Measurements from ENCODE around the gene SLC6A5. TPM values are rescaled to one million over a fixed set of nuclear protein-coding genes. Genes with fewer than 3 reads are reported as not detected.

The SLC6A5 gene
- total RNA-seq, 1 donor from 2014 or later, result not detected

GRCh38 chr11:20654038-20654437 lies 54.6 kb downstream of the SLC6A5 start:
- H3K36me3 ChIP-seq, result no peaks in the 10 kb centered on the region
- no peak for DNase-seq (ENCODE audit: low spot score in 2 of 2)
- H3K27me3 ChIP-seq, result no peaks in the 10 kb centered on the region
- no peak for TF ChIP-seq CTCF (IDR thresholded peaks at IDR 0.05)
- intact Hi-C loops (cut with DNase I), result no loop called here
- no peaks in the 10 kb centered on the region for H3K4me1 ChIP-seq
- no peak overlapping the region for H3K27ac ChIP-seq
- no peak overlapping the region for H3K4me3 ChIP-seq
- H3K9me3 ChIP-seq, result no peaks in the 10 kb centered on the region

GRCh38 chr11:20656901-20657300 lies 57.5 kb downstream of the SLC6A5 start:
- no peak for TF ChIP-seq CTCF (IDR thresholded peaks at IDR 0.05)
- no peaks in the 10 kb centered on the region for H3K4me1 ChIP-seq
- no peaks in the 10 kb centered on the region for H3K36me3 ChIP-seq
- no peak for DNase-seq (ENCODE audit: low spot score in 2 of 2)
- intact Hi-C loops (cut with DNase I), result no loop called here
- no peak overlapping the region for H3K4me3 ChIP-seq
- H3K27ac ChIP-seq, result no peak overlapping the region
- H3K27me3 ChIP-seq, result no peaks in the 10 kb centered on the region
- H3K9me3 ChIP-seq, result no peaks in the 10 kb centered on the region

GRCh38 chr11:20658135-20658534 lies 58.7 kb downstream of the SLC6A5 start:
- Histone ChIP-seq H3K4me3 (no peak overlapping the region), H3K9me3 (no peaks in the 10 kb centered on the region), H3K36me3 (no peaks in the 10 kb centered on the region), H3K27me3 (no peaks in the 10 kb centered on the region), H3K4me1 (no peaks in the 10 kb centered on the region), H3K27ac (no peak overlapping the region)
- no peak for TF ChIP-seq CTCF (IDR thresholded peaks at IDR 0.05)
- DNase-seq (ENCODE audit: low spot score in 2 of 2), result no peak
- intact Hi-C loops (cut with DNase I), result no loop called here

GRCh38 chr11:20661445-20661844 lies 62.0 kb downstream of the SLC6A5 start:
- Histone ChIP-seq H3K27me3 (no peaks in the 10 kb centered on the region), H3K9me3 (no peaks in the 10 kb centered on the region), H3K27ac (no peak overlapping the region), H3K4me3 (no peak overlapping the region), H3K36me3 (no peaks in the 10 kb centered on the region), H3K4me1 (no peaks in the 10 kb centered on the region)
- intact Hi-C loops (cut with DNase I), result no loop called here
- no peak for TF ChIP-seq CTCF (IDR thresholded peaks at IDR 0.05)
- no peak for DNase-seq (ENCODE audit: low spot score in 2 of 2)

GRCh38 chr11:20661850-20662249 lies 62.4 kb downstream of the SLC6A5 start:
- no peaks in the 10 kb centered on the region for H3K4me1 ChIP-seq
- intact Hi-C loops (cut with DNase I), result no loop called here
- TF ChIP-seq CTCF (IDR thresholded peaks at IDR 0.05), result no peak
- no peaks in the 10 kb centered on the region for H3K36me3 ChIP-seq
- no peaks in the 10 kb centered on the region for H3K9me3 ChIP-seq
- no peak overlapping the region for H3K27ac ChIP-seq
- H3K27me3 ChIP-seq, result no peaks in the 10 kb centered on the region
- DNase-seq (ENCODE audit: low spot score in 2 of 2), result no peak
- no peak overlapping the region for H3K4me3 ChIP-seq

GRCh38 chr11:20668131-20668809 lies 68.9 kb downstream of the SLC6A5 start:
- intact Hi-C loops (cut with DNase I), result no loop called here
- no peaks in the 10 kb centered on the region for H3K4me1 ChIP-seq
- H3K27me3 ChIP-seq, result no peaks in the 10 kb centered on the region
- no peaks in the 10 kb centered on the region for H3K36me3 ChIP-seq
- no peak overlapping the region for H3K27ac ChIP-seq
- no peak for TF ChIP-seq CTCF (IDR thresholded peaks at IDR 0.05)
- DNase-seq (ENCODE audit: low spot score in 2 of 2), result no peak
- no peak overlapping the region for H3K4me3 ChIP-seq
- no peaks in the 10 kb centered on the region for H3K9me3 ChIP-seq
